Stimulated activated CD8-positive, alpha-beta memory T cell treated with anti-CD3 and anti-CD28 coated beads, Interleukin-12 subunit alpha, Interleukin-12 subunit beta, amount 100 ng/mL, for 24 hours (primary cell): ENCODE data around the gene CNOT3.
A peak's percentile ranks its signal among the peaks of the same experiment; 100 is the strongest.

Source experiments
- DNase-seq: peaks from one replicate; pipeline ENCODE4 v3.0.0-alpha.2; 2020; ENCODE audit errors: extremely low read depth

Gene CNOT3

DNA sequence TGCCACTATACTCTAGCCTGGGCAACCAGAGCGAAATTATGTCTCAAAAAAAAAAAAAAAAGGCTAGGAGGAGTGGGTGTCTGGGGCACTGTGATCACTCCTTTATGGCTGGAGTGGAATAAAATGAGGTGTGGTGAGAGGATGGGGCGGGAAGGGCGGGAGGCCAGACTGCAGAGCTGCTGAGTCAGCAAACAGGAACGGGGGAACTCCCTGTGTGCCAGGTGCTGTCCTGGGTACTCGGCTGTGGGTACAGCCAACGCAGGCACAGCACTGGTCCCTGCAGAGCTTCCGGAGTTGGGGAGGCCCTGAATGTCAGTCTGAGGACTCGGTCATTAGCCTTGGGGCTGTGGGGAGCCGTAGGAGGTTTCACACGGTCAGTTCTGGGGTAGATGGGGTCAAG is 16.3 kb upstream of the CNOT3 start:
- no peak for DNase-seq

DNA sequence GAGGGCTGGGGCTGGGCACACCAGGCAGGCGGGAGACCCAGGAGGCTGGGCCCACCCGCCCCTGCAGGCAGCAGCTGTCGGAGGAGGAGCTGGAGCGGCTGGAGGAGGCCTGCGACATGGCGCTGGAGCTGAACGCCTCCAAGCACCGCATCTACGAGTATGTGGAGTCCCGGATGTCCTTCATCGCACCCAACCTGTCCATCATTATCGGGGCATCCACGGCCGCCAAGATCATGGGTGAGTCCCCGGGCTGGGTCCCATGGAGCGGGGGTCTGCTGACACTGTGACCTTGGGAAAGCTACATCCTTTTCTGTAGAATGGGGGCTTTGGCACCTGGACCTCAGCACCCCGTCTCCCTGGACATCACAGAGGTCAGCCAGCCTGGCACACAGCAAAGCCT is 13.9 kb upstream of the CNOT3 start:
- DNase-seq: no peak

DNA sequence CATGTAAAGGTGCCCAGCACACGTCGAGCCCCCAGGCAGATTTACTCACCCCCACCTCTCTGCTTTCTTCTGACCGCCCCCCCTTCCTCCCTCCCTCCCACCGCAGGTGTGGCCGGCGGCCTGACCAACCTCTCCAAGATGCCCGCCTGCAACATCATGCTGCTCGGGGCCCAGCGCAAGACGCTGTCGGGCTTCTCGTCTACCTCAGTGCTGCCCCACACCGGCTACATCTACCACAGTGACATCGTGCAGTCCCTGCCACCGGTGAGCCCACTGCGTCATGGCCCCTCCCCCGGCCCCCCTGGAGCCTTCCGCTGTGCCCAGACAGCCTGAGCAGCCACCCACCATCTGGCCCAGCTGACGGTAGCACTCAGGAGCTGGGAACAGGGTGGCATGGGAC is 13.2 kb upstream of the CNOT3 start:
- DNase-seq: no peak

DNA sequence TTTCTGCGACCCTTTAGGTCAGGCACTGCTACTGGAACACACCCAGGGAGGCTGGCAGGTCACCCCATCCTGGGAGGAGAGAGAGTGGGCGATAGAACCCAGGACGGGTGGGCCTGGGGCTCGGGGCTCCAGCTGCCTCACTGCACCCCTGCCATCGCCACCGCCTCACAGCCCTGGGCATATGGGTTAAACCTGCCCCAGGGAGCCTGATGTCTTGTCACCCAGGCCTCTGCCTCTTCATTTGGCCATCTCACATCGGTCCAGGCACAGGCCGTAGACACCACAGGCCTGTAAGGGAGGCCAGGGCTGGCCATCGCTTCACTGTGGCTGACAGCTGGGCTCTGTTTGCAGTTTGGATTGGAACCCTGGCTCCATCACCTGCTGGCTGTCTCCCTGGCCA is 11.8 kb upstream of the CNOT3 start:
- DNase-seq: no peak

DNA sequence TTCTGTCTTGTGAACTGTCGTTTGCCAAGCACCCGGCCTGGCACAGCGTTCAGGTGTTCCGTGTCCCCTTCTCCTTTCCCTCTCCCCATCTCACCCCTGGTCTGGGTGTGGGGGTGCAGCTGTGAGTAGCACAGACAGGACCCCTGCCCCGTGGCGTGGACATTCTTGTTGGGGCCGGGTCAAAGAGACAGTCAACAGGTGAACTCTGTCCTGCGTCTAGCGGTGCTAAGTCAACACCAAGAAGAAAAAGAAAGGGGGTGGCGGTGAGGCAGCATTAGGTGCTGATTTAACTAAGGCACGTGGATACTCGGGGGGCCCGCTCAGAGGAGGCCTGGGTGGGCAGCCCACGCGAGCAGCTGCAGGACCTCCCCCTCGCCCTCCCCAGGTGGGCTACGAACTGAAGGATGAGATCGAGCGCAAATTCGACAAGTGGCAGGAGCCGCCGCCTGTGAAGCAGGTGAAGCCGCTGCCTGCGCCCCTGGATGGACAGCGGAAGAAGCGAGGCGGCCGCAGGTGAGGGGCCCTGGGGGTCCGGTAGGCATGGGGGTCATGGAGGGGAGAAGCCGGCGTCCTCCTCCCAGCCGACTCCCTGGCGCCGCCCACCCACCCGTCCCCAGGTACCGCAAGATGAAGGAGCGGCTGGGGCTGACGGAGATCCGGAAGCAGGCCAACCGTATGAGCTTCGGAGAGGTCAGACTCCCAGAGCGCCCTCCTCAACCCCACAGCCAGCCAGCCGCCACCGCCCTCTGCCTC is 9.7 kb upstream of the CNOT3 start:
- no peak for DNase-seq

DNA sequence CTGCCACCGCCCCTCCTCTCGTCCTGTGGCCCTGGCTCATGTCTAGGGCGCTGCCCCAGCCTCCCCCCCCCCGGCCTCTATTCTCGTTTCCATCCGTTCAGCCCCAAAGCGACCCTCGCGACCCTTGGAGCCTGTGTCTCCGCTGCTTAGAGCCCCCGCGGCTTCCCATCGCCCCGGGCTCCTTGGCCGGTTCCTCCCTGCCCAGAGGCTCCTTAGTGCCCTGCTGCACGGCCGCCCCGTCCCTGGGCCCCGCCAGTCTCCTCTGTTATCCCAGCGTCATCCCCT is 9.2 kb upstream of the CNOT3 start:
- no peak for DNase-seq

DNA sequence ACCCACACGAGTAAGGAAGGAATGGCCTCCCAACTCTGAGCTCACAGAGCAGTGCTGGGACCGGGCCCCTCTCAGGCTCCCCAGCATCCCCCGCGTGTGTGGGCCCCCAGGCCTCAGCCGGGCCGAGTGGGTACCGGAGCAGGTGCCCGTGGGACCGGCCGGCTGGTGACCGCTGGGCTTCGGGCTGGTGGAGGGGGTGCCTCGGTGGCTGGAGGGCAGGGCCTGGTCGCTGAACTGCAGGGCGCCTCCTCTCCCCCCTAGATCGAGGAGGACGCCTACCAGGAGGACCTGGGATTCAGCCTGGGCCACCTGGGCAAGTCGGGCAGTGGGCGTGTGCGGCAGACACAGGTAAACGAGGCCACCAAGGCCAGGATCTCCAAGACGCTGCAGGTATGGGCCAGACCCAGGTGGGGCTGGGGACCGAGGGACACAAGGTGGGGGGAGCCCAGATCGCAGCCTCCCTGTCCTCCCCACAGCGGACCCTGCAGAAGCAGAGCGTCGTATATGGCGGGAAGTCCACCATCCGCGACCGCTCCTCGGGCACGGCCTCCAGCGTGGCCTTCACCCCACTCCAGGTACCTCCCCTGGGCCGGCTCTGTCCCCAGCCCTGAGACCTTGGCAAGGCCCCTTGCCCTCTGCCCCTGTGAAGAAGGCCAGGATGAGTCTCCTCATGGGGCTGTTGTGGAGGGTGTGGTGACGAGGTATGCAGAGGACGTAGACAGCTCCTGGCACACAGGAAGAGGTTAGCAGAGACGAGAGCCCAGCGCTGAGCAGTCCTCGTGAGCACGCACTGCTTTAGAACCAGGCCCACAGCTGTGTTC is 8.6 kb upstream of the CNOT3 start:
- DNase-seq: no peak

DNA sequence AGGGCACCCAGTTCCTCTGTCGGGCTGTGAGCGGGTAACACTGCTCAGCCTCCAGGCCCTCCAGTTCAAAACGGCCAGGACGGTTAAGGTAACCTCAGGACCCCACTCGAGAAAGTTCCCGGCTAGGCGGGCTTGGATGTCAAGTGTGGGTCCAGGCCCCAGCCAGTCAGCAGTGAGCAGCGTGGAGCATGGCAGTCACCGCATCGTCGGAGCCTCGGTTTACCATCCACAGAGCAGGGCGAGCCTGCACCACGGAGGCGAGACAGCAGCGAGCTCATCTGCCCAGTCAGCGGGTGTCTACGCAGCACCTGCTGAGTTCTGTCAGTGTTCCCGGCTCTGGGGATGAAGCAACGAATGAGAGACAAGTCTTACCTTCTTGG is 8.0 kb upstream of the CNOT3 start:
- DNase-seq: no peak

DNA sequence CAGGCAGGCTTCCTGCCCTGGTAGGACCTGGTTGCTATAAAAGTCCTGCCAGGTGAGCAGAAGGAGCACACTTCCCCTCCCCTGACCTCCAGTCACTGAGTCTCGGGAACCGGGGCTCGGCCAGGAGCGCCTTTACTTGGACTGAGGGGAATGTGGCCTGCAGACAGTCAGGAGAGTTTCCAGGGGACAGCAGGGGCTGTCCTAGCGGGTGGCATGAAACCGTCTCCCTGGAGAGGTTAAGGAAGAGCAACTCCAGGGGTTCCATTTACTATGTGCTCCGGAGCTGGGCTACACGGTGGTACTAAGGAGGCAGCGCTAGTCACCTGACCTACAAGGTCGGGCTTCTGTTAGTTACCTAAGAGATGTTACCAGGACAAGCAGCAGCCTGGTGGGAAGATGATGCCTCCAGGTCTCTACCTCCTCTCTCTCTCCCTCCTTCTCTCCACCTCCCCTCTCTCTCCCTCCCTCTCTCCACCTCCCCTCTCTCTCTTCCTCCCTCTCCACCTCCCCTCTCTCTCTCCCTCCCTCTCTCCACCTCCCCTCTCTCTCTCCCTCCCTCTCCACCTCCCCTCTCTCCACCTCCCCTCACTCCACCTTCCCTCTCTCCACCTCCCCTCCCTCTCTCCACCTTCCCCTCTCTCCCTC is 4.1 kb upstream of the CNOT3 start:
- no peak for DNase-seq

DNA sequence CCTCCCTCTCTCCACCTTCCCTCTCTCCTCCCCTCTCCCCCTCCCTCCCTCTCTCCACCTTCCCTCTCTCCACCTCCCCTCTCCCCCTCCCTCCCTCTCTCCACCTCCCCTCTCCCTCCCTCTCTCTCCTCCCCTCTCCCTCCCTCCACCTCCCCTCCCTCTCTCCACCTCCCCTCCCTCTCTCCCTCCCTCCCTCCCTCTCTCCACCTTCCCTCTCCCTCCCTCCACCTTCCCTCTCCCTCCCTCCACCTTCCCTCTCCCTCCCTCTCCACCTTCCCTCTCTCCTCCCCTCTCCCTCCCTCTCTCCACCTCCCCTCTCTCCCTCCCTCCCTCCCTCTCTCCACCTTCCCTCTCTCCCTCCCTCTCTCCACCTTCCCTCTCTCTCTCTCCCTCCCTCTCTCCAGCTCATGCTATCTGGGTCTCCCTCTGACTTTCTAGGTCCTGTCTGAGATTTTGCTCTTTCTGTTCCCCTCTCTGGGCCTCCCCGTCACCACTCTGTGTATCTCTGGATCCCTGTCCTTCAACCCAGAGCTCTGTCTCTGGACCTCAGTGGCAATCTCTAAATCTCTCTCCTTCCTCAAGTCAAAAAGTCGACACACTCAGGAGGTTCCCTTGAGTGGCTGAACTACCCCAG is 3.5 kb upstream of the CNOT3 start:
- DNase-seq: no peak

DNA sequence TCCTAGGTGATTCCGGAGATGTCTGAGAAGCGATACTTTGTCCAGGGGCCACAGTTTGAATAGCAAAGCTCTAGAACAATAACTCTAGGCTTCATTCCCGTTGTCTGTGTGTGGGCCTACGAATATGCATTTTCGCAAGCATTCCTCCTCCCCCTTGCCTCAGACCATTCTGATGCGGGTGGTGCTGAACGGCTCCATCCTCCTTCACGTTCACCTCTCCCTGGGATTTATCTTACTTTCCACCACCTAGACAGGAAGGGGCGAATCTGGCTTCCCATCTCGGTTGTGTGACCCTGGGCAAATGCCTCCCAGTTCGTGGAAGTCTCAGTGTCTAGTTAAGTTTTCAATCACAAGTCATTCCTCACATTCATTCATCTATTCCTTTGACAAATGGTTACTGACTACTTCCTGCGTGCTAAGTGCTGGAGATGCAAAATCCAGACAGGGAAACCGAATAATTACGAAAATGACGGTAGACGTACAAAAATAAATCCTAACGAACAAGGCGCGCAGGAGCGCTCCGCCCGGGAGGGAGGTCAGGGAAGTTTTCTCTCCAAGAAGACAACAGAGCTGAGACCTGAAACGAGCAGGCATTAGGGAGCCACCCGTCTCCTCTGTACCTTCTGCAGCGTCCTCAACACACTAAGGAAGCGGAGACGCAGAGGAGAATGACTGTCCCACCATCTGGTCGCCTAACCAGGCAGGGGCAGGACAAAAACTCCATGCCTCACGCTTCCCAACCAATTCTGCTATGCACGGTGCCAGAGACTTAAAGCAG is 1.3 kb upstream of the CNOT3 start:
- no peak for DNase-seq

DNA sequence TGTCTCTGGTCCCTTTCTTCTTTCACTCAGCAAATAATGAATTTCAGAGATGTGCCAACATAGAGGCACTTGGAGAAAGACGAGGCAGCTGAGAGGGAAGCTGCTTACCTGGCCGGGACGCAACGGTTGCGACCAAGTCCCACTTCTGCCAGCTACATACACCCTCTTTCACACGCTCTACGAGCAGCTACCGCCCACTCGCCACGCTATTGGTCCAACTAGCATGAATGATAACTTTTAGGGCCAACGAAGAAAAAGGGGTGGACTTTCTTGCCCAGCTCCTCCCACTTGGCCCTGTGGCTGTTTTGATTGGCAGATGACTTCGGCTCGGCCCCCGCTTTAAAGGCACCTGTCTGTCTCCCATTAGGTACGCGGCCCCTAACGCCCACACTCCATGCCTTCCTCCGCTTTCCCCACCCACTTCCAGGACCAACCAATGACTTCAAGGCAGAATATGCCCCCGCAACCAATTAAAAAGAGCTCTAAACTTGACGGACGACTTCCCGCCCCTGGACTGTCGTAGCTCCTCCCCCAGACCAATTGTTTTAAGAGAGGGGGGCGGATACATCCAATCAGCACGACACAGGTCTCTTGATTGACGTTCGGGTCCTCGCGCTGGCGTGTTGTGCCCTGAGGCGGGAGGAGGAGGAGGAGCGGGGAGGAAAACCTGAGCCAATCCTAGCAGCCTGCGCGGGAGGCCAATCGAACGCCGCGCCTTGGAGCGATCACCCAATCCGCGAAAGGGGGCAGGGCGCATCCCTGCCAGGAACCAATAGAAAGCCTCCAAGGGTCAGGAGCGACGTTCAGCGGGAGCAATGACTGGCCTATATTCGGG is 481 bp upstream of the CNOT3 start:
- peak; percentile 98 for DNase-seq

DNA sequence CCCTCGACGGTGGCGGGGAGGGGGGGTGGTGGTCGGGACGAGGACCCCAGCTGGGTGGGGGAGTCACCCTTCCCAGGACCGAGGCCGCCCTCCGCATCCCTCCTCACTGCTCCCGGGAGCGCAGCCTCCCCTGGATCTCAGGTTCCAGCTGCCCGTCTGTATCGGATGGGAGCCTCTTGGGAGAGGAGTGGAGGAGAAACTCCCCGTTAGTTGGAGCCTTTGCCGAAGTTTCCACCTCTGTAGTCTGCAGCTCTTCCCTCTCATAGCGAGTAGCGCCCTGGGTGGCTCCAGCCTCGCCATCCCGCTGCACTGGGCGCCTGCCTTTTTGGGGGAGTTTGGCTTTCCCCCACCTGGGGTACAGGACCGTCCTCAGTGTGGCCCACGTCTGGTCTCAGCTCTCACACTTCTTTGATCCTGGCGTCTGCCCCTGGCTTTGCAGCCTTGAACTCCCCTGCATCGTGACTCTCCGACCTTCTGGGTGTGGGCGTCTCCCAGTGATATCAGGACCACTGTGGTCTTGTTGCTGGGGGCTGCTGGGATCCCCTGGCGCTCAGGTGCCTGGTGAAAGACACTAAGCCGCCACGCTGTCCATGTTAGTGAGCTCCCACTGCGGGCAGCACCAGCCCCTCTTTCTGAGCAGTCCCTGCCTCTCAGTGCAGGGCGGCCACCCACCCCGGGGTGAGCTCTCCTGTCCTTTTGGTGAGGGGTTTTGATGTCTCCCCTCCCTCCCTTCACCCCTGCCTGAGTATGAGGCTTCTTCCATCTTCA is 1.1 kb downstream of the CNOT3 start:
- DNase-seq: no peak

DNA sequence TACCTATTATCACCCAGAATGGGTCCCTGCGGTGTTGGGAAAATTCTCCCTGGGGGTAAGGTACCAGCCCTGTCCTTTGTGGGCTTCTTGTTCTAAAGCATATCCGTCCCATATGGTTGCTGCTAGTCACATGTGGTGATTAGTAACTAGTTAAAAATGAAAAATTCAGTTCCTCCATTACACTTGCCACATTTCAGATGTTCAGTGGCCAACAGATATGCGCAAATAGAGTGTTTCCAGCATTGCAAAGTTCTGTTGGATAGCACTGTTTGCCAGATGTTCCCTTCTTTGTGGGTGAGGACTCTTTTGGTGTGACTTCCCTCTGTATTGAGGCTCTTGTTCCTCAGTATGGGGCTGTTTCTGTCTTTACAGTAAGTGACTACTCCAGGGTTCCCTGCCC is 3.8 kb downstream of the CNOT3 start:
- DNase-seq: no peak

DNA sequence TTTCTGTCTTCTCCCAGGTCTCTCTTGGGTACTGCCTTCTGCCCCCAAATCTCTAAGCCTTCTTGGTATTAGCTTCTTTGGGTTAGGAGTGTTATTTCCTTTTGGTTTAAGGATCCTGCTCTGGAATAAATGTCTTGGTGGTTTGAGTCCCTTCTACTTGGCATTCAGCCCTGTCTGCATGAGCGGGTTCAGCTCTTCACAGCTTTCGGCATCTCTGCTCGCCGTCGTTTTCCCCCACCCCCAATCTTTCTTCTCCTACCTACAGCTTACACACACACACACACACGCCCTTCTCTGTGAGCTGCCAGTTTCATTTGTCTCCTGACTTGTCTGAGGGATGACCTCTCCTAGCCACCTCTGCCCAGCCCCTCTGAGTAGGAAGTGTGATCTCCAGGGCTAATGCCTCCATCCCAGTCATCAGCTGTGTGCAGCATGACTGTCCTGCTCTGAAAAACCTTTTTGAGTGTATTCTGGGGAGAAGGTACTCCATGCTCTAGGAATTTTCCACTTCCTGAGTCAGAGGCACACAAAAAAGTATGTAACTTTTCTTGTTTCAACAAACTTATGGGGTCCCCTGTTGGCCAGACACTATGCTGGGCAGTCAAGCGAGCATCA is 4.7 kb downstream of the CNOT3 start:
- no peak for DNase-seq

DNA sequence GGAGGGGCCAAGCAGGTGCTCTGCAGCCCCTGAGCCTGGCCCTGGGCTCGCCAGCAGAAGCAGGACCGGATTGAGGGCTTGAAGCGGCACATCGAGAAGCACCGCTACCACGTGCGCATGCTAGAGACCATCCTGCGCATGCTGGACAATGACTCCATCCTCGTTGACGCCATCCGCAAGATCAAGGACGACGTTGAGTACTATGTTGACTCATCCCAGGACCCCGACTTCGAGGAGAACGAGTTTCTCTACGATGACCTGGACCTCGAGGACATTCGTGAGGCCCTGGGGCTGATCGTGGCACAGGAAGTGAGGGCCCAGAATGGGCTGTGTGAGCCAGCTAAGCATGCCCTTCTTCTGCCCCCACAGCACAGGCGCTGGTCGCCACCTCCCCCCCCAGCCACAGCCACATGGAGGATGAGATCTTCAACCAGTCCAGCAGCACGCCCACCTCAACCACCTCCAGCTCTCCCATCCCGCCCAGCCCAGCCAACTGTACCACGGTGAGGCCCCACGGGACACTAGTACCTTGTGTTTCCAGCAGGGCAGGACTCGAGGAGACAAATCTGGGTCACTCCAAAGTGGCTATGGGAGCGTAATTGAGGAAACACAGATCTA is 8.1 kb downstream of the CNOT3 start:
- no peak for DNase-seq

DNA sequence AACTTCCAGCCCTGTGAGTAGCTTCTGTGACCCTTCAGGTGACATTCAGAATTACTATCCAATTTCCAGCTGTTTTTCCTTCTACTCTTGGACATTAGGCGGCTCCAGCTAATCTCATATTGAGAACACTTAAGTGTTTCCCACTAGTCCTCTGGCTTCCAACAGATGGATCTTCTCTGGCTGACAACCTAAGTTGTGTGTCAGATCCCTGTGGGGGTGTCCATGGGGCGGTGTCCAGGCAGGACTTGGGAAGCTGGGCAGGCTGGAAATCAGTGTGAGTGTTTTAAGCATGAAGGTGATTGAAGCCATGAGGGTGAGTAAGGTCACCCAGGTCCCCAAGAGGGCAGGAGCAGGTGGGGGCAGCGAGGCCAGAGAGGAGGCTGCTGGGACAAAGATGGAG is 10.1 kb downstream of the CNOT3 start:
- no peak for DNase-seq

DNA sequence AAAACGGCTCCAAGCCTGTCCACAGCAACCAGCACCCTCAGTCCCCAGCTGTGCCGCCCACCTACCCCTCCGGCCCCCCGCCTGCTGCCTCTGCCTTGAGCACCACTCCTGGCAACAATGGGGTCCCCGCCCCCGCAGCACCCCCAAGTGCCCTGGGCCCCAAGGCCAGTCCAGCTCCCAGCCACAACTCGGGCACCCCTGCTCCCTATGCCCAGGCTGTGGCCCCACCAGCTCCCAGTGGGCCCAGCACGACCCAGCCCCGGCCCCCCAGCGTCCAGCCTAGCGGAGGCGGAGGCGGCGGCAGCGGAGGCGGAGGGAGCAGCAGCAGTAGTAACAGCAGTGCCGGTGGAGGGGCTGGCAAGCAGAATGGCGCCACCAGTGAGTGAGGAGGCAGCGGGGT is 10.6 kb downstream of the CNOT3 start:
- DNase-seq: no peak

DNA sequence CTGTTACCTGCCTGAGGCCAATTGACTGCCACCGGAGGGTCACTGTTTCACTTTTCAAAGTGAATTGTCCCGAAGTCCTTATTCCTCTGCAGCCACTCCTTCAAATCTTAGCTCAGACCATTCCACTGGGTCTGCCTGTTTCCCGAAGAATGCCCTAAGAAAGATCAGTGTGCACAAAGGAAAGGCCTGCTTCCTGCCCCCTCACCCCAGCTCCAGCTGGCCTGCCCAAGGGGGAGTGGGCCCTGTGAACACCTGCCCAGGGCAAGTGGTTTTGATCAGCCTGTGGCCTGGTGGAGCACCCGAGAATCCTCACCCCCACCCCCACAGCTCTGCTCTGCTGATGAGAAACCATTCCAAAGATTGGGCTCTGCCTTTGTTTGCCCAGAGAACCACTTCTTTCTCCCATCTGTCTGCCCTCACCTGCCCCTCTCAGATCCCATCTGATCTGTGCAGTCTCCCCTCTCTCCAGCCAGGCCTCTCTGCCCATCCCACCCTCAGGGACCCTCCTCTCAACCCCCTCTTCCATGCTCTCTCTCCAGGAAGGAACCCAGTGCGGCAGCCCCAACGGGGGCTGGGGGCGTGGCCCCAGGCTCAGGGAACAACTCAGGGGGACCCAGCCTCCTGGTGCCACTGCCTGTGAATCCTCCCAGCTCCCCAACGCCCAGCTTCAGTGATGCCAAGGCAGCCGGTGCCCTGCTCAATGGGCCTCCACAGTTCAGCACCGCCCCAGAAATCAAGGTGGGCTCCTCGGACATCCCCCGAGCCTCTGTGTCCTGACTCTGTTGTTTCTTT is 11.7 kb downstream of the CNOT3 start:
- no peak for DNase-seq
